IMR-90 (cell line): ENCODE measurements around the gene F5. TPM values are rescaled to one million over a fixed set of nuclear protein-coding genes. Genes with fewer than 3 reads are reported as not detected.
A peak's percentile ranks its signal among the peaks of the same experiment; 100 is the strongest.

Experiments used
- ATAC-seq: fragments of 200-7000 bp; cut with Tn5 transposase; 2 replicates; pipeline ENCODE4 v1.9.1; 2020; ENCODE audit warnings: low read depth, mild to moderate bottlenecking, moderate library complexity
- BruUV-seq: library from RNA; stranded (reverse); fragments of 400-500 nt; replicated peaks from 2 replicates; lab custom pipeline; 2021; lab: Mats Ljungman, UMichigan
- CTCF ChIA-PET: fragments of 300-600 bp; formaldehyde crosslinking; extraction: SDS; loops from one replicate; lab custom pipeline; 2021; ENCODE audit warnings: antibody characterized with exemption; lab: Yijun Ruan, JAX
- POLR2A ChIA-PET: fragments of 300-600 bp; sonication (Branson Sonifier 250); formaldehyde crosslinking; loops from one replicate; lab custom pipeline; 2022; ENCODE audit warnings: antibody characterized with exemption; ENCODE audit not compliant: unreplicated experiment; lab: Charles Lee
- DNase-seq: peaks from one replicate; pipeline ENCODE4 v3.0.0; 2013
- H2AFZ ChIP-seq: replicated peaks from 2 replicates; pipeline ENCODE3; 2013; ENCODE audit warnings: low read length, mild to moderate bottlenecking; ENCODE audit not compliant: poor library complexity
- H2AK5ac ChIP-seq: 2 replicates; pipeline ENCODE4 v1.6.1; 2013; ENCODE audit warnings: low read depth, low read length, inconsistent platforms
- H2AK9ac ChIP-seq: replicated peaks from 2 replicates; pipeline ENCODE3; 2013; ENCODE audit warnings: mild to moderate bottlenecking, low read depth, low read length, moderate library complexity; ENCODE audit not compliant: poor library complexity
- H2BK120ac ChIP-seq: 2 replicates; pipeline ENCODE4 v1.6.1; 2013; ENCODE audit warnings: low read depth, low read length, inconsistent platforms
- H2BK15ac ChIP-seq: 3 replicates; pipeline ENCODE4 v1.6.1; 2013; ENCODE audit warnings: low read depth, low read length, inconsistent platforms
- H2BK20ac ChIP-seq: 2 replicates; pipeline ENCODE4 v1.6.1; 2013; ENCODE audit warnings: low read depth, mild to moderate bottlenecking, inconsistent platforms, low read length, moderate library complexity
- H2BK5ac ChIP-seq: 2 replicates; pipeline ENCODE4 v1.6.1; 2013; ENCODE audit warnings: mild to moderate bottlenecking, low read depth, low read length, inconsistent platforms; ENCODE audit not compliant: poor library complexity, severe bottlenecking
- H3K14ac ChIP-seq: replicated peaks from 2 replicates; pipeline ENCODE4 v1.6.1; 2013; ENCODE audit warnings: low read depth, low read length, inconsistent platforms
- H3K18ac ChIP-seq: 2 replicates; pipeline ENCODE4 v1.6.1; 2013; ENCODE audit warnings: low read depth, low read length, control low read depth
- H3K23ac ChIP-seq: 2 replicates; pipeline ENCODE4 v1.6.1; 2013; ENCODE audit warnings: low read depth, low read length, inconsistent platforms
- H3K27ac ChIP-seq: 2 replicates; pipeline ENCODE4 v1.5.1; 2013; ENCODE audit warnings: mild to moderate bottlenecking, control low read depth, low read length; ENCODE audit not compliant: insufficient read depth
- H3K27me3 ChIP-seq: 2 replicates; pipeline ENCODE4 v1.6.1; 2013; ENCODE audit warnings: low read length; ENCODE audit not compliant: control insufficient read depth, insufficient read depth
- H3K36me3 ChIP-seq: 2 replicates; pipeline ENCODE4 v1.6.1; 2013; ENCODE audit warnings: low read length, mixed read lengths; ENCODE audit not compliant: control insufficient read depth, insufficient read depth
- H3K4ac ChIP-seq: 2 replicates; pipeline ENCODE4 v1.6.1; 2013; ENCODE audit warnings: low read depth, low read length, inconsistent platforms
- H3K4me1 ChIP-seq: 2 replicates; pipeline ENCODE4 v1.6.1; 2013; ENCODE audit warnings: low read length, mixed read lengths; ENCODE audit not compliant: control insufficient read depth, insufficient read depth
- H3K4me2 ChIP-seq: 2 replicates; pipeline ENCODE4 v1.6.1; 2013; ENCODE audit warnings: low read depth, mild to moderate bottlenecking, control low read depth, low read length, moderate library complexity
- H3K4me3 ChIP-seq: 2 replicates; pipeline ENCODE4 v1.5.1; 2013; ENCODE audit warnings: low read depth, mild to moderate bottlenecking, control low read depth, low read length, moderate library complexity; ENCODE audit not compliant: insufficient read depth
- H3K56ac ChIP-seq: 2 replicates; pipeline ENCODE4 v1.6.1; 2013; ENCODE audit warnings: low read length, inconsistent platforms; ENCODE audit not compliant: insufficient read depth; ENCODE audit errors: extremely low read depth
- H3K79me1 ChIP-seq, 2 experiments: 2 replicates each; pipeline ENCODE4 v1.6.1; 2013; ENCODE audit warnings: low read length in 2 of 2, inconsistent platforms in 1 of 2, low read depth in 1 of 2
- H3K9ac ChIP-seq: 2 replicates; pipeline ENCODE4 v1.6.1; 2013; ENCODE audit warnings: low read depth, low read length, control low read depth
- H3K9me1 ChIP-seq: 2 replicates; pipeline ENCODE4 v1.6.1; 2013; ENCODE audit warnings: low read length, inconsistent platforms; ENCODE audit not compliant: insufficient read depth
- H3K9me3 ChIP-seq: 2 replicates; pipeline ENCODE4 v1.6.1; 2013; ENCODE audit warnings: low read length; ENCODE audit not compliant: control insufficient read depth, insufficient read depth
- H4K20me1 ChIP-seq: 2 replicates; pipeline ENCODE4 v1.6.1; 2013; ENCODE audit warnings: low read length, inconsistent platforms; ENCODE audit not compliant: insufficient read depth
- H4K5ac ChIP-seq: 2 replicates; pipeline ENCODE4 v1.6.1; 2013; ENCODE audit warnings: mild to moderate bottlenecking, low read depth, low read length, control low read depth
- H4K8ac ChIP-seq, 2 experiments: 2 replicates each; pipeline ENCODE4 v1.6.1; 2013; ENCODE audit warnings: low read depth in 2 of 2, low read length in 2 of 2, control low read depth in 1 of 2, inconsistent platforms in 1 of 2
- H4K91ac ChIP-seq: 2 replicates; pipeline ENCODE4 v1.6.1; 2013; ENCODE audit warnings: low read depth, low read length, inconsistent platforms; ENCODE audit not compliant: insufficient read depth
- BHLHE40 ChIP-seq: fragments of 150-350 bp; IDR thresholded peaks from 2 replicates; pipeline ENCODE4 v1.6.1; 2016; ENCODE audit warnings: mild to moderate bottlenecking, low read depth, low read length
- CEBPB ChIP-seq: IDR thresholded peaks from 2 replicates; pipeline ENCODE4 v1.6.1; 2012; ENCODE audit warnings: low read depth, low read length, improper control_type of control experiment
- FOS ChIP-seq: fragments of 150-350 bp; IDR thresholded peaks from 2 replicates; pipeline ENCODE4 v1.6.1; 2016; ENCODE audit warnings: low read depth, low read length
- WGBS, 2 experiments: methylation state at CpG; one replicate each; pipeline versions ENCODE4 v1.1.5 to v1.1.7; 2013; ENCODE audit warnings: missing lambda C conversion rate in 2 of 2; ENCODE audit not compliant: insufficient read length in 1 of 2; ENCODE audit errors: extremely low coverage in 2 of 2; 5-methylcytosine and 5-hydroxymethylcytosine counted together
- dilution Hi-C: fragments of 300-500 bp; cut with HindIII; formaldehyde crosslinking; loops from one replicate; pipeline ENCODE4 v1.14.3; 2018; ENCODE audit warnings: low sequenced_read_pairs; ENCODE audit not compliant: unreplicated experiment
- in situ Hi-C: fragments of 300-500 bp; cut with MboI; formaldehyde crosslinking; loops from 3 replicates; pipeline ENCODE4 v1.14.3; 2019; ENCODE audit warnings: low sequenced_read_pairs, inconsistent platforms, mixed read lengths
- intact Hi-C: fragments of 100-400 bp; cut with micrococcal nuclease; formaldehyde crosslinking; loops from 2 replicates; pipeline ENCODE4 v1.10.0; 2022
- polyA plus RNA-seq, 3 experiments: library from polyadenylated mRNA; depleted of rRNA; stranded (reverse); fragments of >200 nt; gene quantifications; 2 replicates each; pipeline ENCODE4 v1.2.3, GENCODE V29; 2012; ENCODE audit warnings: low replicate concordance in 1 of 3
- total RNA-seq: library from RNA; depleted of rRNA; stranded (reverse); fragments of >200 nt; gene quantifications from 2 replicates; pipeline ENCODE4 v1.2.3, GENCODE V29; 2012

The F5 gene
- total and polyA plus RNA-seq, 2 of the 4 experiments (the other 2 are of a cell fraction): not detected

GRCh38 chr1:169511316-169512005, 74.8 kb downstream of the F5 start:
- H3K4me1 ChIP-seq: no peaks in the 10 kb centered on the region
- intact Hi-C loops: loop anchor here (1.0 kb wide), 1 partner anchor 25 kb away; no protein-coding TSS in a partner anchor
- peak overlapping the region; percentile 11 for H2BK5ac ChIP-seq
- no peak overlapping the region for H2AK5ac ChIP-seq
- no peak overlapping the region for H2AFZ ChIP-seq
- H3K18ac ChIP-seq: no peak overlapping the region
- H3K4me3 ChIP-seq: no peak overlapping the region
- H3K9ac ChIP-seq: no peak overlapping the region
- no peaks in the 10 kb centered on the region for H3K9me3 ChIP-seq
- dilution Hi-C loops: no loop called here
- in situ Hi-C loops: no loop called here
- no peaks in the 10 kb centered on the region; the same call in 1 of the 2 replicates for H3K27me3 ChIP-seq
- H3K23ac ChIP-seq: no peak overlapping the region
- WGBS, 2 experiments: no CpG with 5 or more reads among the region's 3 CpGs
- DNase-seq (peak; percentile 89), ATAC-seq (peak; percentile 93)
- no peak overlapping the region for H3K14ac ChIP-seq
- no peak for TF ChIP-seq BHLHE40
- peak; percentile 75 for TF ChIP-seq FOS
- peak; percentile 51; the same call in 1 of the 2 replicates for TF ChIP-seq CEBPB
- no peak overlapping the region for H4K91ac ChIP-seq
- no peak overlapping the region for H3K27ac ChIP-seq
- H3K9me1 ChIP-seq: no peaks in the 10 kb centered on the region
- no peaks in the 10 kb centered on the region for H4K20me1 ChIP-seq
- no peak overlapping the region for H4K8ac ChIP-seq
- H3K4me2 ChIP-seq: no peak overlapping the region
- H3K36me3 ChIP-seq: no peaks in the 10 kb centered on the region
- no TSS peak for BruUV-seq
- H3K4ac ChIP-seq: no peak overlapping the region
- H2AK9ac ChIP-seq: no peak overlapping the region
- peak overlapping the region; percentile 3; the same call in 1 of the 2 replicates for H2BK20ac ChIP-seq
- no peak overlapping the region for H4K5ac ChIP-seq
- no peak overlapping the region for H2BK120ac ChIP-seq
- H3K79me1 ChIP-seq: no peaks in the 10 kb centered on the region
- CTCF ChIA-PET: interaction anchor here (0.8 to 1.1 kb wide), 2 partner anchors 9 to 35 kb away, joined by 3 read pairs; no protein-coding TSS in a partner anchor
- POLR2A ChIA-PET: interaction anchor here (0.6 kb wide), 1 partner anchor 347 kb away, joined by 4 read pairs; no protein-coding TSS in a partner anchor
- H2BK15ac ChIP-seq: no peak overlapping the region
- no peak overlapping the region for H3K56ac ChIP-seq
